GM12892 (cell line): ENCODE measurements around the gene PTPN23.

Experiments
- POLR2A ChIP-seq: IDR thresholded peaks from 2 replicates; pipeline ENCODE4 v1.6.1; 2011; ENCODE audit warnings: low read depth, low read length, control low read depth
- POLR2AphosphoS5 ChIP-seq: IDR thresholded peaks from 2 replicates; pipeline ENCODE4 v1.6.1; 2011; ENCODE audit warnings: low read depth, low read length, control low read depth
- TAF1 ChIP-seq: IDR thresholded peaks from 2 replicates; pipeline ENCODE4 v1.6.1; 2011; ENCODE audit warnings: low read depth, mild to moderate bottlenecking, control low read depth, low read length, borderline replicate concordance

DNA sequence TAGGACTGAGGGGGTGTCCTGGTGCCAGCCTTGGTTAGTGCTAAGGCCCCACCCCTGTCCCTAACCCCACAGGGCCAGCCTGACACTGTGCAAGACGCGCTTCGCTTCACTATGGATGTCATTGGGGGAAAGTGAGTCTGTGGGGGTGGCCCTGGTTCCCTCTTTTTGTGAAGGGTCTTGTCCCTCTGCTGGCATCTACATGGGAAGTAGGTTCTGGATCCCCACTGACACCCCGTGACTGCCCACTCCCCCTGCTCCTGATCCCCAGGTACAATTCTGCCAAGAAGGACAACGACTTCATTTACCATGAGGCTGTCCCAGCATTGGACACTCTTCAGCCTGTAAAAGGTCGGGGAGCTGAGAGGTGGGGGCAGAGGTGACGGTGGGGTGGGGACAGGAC lies 26.4 kb downstream of the PTPN23 start:
- TF ChIP-seq POLR2A (no peak), TAF1 (no peak), POLR2AphosphoS5 (no peak)
